DMS 273 treated with DMSO at 0.1 percent for 48 hours (cell line): ENCODE results near the gene ACER3.
A peak's percentile ranks its signal among the peaks of the same experiment; 100 is the strongest.
"Not testable (repeated sequence)": the region's sequence is repeated elsewhere in the genome, so short reads cannot be mapped to it uniquely, and the experiment has no call there.

ENCODE experiments used
- DNase-seq: peaks from one replicate; lab custom pipeline; 2025; lab: John Stamatoyannopoulos, UW

ACER3 gene

GRCh38 chr11:77038029-77038824 is 177.5 kb downstream of the ACER3 start:
- no peak for DNase-seq

- no peak for DNase-seq
These were observed 178.2 kb downstream of the ACER3 start for GRCh38 chr11:77038825-77039326.

GRCh38 chr11:77039491-77040400 is 179.0 kb downstream of the ACER3 start:
- DNase-seq: no peak

DNA sequence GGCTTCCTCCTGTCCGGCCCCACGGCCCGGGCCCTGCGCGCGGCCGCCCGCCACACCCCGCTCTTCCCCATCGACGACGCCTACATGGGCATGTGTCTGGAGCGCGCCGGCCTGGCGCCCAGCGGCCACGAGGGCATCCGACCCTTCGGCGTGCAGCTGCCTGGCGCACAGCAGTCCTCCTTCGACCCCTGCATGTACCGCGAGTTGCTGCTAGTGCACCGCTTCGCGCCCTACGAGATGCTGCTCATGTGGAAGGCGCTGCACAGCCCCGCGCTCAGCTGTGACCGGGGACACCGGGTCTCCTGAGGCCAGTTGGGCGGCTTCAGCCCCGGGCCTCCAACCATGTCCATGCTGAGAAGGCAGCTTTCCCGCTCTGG is 179.7 kb downstream of the ACER3 start:
- DNase-seq: no peak

GRCh38 chr11:77040889-77041288 is 180.2 kb downstream of the ACER3 start:
- no peak for DNase-seq

DNA sequence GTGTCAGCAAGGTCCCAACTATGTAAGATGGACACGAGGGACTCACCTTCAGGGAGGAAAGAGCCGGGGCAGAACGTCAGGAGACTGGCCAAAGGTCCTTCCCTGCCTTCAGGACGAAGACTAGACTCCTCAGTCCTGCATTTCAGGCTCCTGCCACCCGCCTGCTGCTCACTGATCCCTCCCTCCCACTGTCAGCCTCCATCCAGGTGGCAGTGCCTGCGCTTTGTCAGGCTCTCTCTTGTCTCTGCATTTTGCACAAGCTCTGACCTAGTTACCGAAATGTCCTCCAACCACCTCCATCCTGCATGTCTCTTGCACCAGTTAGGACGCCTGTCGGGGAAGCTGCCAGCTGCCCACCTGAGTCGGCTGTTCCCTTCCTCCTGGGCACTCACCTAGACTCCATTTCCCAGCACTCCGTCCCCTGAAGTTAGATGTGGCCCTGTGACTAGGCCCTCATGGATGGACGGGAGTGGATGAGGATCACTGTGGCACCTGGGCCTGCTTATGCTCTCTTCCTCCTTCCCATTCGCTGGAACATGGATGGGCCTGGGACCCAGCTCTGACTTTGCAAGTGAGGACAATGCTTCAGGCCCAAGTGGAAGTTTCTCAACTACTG is 181.5 kb downstream of the ACER3 start:
- DNase-seq: no peak

- DNase-seq: no peak
These were observed 183.6 kb downstream of the ACER3 start for GRCh38 chr11:77044356-77044755.

DNA sequence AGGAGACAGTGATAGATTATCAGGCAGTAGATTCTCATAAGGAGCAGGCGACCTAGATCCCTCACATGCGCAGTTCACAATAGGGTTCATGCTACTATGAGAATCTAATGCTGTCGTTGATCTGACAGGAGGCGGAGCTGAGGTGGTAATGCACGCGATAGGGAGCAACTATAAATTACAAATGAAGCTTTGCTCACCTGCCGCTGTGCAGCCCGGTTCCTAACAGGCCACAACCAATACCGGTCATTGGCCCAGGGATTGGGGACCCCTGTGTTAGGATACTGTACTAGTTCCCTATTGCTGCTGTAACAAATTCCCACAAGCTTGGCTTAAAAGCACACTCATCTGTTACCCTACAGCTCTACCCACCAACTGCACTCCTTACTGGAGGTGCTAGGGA is 184.2 kb downstream of the ACER3 start:
- DNase-seq: no peak

DNA sequence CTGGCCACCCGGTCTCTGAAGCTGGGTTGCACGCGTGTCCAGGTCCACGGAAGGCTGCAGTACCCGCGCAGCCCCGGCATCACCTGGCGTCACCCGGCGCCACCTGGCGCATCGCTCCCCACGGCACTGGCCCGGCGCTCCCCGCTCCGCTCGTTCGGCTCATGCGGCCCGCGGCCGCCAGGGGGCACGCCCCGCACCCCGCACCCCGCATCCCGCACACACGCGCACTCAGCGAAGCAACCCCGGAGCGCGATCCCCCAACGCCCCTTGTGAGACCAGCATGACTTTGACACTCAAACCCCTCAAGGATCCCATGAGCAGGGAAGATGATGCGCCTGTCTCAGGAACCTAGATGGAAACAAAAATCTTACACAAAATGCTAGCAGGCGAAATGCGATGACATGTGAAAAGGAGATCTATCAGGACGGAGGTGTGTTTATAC is 185.4 kb downstream of the ACER3 start:
- no peak for DNase-seq

- peak; percentile 68 for DNase-seq
These were observed 186.5 kb downstream of the ACER3 start for GRCh38 chr11:77047007-77047927.

- DNase-seq: not testable (repeated sequence)
These were observed 187.3 kb downstream of the ACER3 start for GRCh38 chr11:77047928-77048446.

DNA sequence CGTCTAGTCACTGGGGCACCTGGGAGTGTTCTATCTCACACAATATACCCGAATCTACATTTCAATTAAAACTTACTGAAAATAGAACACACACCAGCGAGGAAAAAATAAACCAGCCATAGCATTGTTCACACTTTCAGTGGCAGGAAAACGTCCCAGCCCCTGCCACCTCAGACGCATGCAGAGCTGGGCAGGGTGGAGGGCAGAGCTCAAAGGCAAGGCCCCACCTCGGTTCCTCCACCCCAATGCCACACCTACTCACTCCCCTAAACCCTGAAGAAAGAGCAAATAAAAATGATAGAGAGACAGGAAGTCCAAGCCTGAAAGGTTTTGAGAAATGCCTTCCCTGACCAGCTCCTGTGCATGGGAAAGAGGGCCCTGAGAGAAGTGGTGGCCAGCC is 188.3 kb downstream of the ACER3 start:
- no peak for DNase-seq

- DNase-seq: no peak
These were observed 190.8 kb downstream of the ACER3 start for GRCh38 chr11:77051511-77051910.

GRCh38 chr11:77052518-77052917 is 191.8 kb downstream of the ACER3 start:
- no peak for DNase-seq

DNA sequence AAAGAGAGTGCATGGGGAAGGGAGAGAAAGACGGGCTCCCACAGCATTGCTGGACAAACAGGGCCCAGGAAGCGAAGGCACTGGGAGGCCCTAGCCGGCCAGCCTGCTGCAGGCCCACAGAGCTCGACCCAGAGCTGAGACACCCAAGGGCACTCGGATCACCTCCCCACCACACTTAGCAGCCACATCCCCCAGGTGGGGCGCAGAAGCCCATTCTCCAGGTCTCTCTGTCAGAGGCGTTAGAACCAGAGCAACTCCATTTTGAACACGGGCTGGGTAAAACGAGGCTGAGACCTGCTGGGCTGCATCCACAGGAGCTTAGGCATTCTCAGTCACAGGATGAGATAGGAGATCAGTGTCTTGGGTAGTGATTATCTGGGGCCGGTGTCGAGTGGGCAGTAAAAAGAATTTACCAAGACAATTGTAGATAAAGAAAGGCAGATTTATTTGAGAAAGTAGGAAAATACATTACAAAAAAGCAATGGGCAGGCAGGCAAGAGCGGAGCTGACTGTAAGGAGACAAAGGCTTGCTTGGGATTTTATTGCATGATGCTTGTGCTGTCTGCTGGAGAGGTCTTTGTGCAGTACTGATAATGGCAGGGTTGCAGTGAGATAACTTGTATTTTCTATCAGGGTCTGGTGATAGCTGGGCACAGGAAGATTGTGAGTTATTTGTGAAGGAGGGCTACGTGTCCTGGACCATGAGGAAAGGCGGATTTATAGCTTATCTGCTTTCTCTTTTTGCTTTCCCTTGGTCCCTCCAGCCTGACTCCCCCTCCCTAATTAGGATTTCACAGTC is 192.7 kb downstream of the ACER3 start:
- no peak for DNase-seq

- peak; percentile 4 for DNase-seq
These were observed 193.4 kb downstream of the ACER3 start for GRCh38 chr11:77054084-77054483.

DNA sequence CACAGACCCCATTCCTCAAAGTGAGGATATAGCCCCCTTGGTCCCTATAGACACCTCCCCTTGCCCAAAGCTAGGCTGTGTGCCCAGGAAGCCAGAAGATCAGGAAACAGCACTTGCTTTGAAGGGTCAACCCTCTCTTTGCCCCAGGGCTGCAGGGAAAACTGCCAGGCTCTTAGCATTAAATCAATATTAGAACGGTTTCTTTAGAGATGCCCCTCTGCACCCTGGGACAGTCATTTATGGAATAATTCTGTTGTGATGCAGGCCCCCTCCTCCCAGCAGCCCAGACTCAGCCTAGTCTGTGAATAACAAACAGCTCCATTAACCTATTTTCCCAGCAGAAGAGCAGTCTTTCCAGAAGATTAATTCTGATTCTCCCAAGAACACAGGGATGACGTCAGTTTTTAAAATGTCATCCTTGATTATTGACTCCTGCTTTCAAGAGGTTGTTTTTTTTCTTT is 194.4 kb downstream of the ACER3 start:
- DNase-seq: no peak

DNA sequence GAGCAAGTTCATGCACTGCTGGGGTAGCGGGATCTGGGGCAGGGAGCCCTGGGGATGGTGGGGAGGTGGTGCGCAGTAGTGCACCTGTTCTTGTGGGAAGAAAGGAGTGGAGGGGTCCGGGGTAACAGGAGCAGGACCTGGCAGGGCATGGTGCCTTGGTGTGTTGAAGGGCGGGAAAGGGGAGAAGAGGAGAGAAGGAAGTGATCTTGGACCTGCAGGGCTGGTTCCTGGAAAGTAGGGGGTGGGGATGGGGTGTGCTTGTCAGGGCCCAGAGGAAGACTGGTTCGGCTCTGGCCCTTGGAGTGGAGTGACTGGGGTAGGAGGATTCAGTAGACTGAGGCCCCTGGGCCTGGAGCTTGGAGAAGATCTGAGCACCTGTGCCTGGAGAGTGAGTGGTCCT is 195.2 kb downstream of the ACER3 start:
- DNase-seq: no peak

GRCh38 chr11:77056814-77057402 is 196.2 kb downstream of the ACER3 start:
- DNase-seq: no peak
